Effector CD8-positive, alpha-beta T cell (primary cell): ENCODE data around the gene SLC26A9.
"Not testable (repeated sequence)": the region's sequence is repeated elsewhere in the genome, so short reads cannot be mapped to it uniquely, and the experiment has no call there.

Experiments used
- DNase-seq: peaks from one replicate; lab custom pipeline; 2025; lab: John Stamatoyannopoulos, UW

SLC26A9 gene

GRCh38 chr1:205924460-205924790, 18.8 kb downstream of the SLC26A9 start:
- DNase-seq, result no peak

GRCh38 chr1:205923651-205924459, 19.4 kb downstream of the SLC26A9 start:
- no peak for DNase-seq

- DNase-seq, result no peak
Measured at GRCh38 chr1:205922806-205923205, 20.4 kb downstream of the SLC26A9 start.

- no peak for DNase-seq
Measured at GRCh38 chr1:205922314-205922713, 20.9 kb downstream of the SLC26A9 start.

- no peak for DNase-seq
Measured at GRCh38 chr1:205921570-205921909, 21.7 kb downstream of the SLC26A9 start.

- DNase-seq, result no peak
Measured at GRCh38 chr1:205920861-205921569, 22.2 kb downstream of the SLC26A9 start.

- DNase-seq, result no peak
Measured at GRCh38 chr1:205920159-205920558, 23.1 kb downstream of the SLC26A9 start.

GRCh38 chr1:205918955-205919746, 24.1 kb downstream of the SLC26A9 start:
- DNase-seq, result peak; percentile 38

- DNase-seq, result no peak
Measured at GRCh38 chr1:205917466-205918238, 25.6 kb downstream of the SLC26A9 start.

GRCh38 chr1:205916541-205916940, 26.7 kb downstream of the SLC26A9 start:
- DNase-seq, result no peak

- DNase-seq, result no peak
Measured at GRCh38 chr1:205915354-205915990, 27.8 kb downstream of the SLC26A9 start.

GRCh38 chr1:205914730-205915129, 28.5 kb downstream of the SLC26A9 start:
- no peak for DNase-seq

- no peak for DNase-seq
Measured at GRCh38 chr1:205914155-205914507, 29.1 kb downstream of the SLC26A9 start.

- no peak for DNase-seq
Measured at GRCh38 chr1:205913451-205914154, 29.7 kb downstream of the SLC26A9 start.

GRCh38 chr1:205907794-205908193, 35.5 kb downstream of the SLC26A9 start:
- no peak for DNase-seq

GRCh38 chr1:205905095-205905494, 38.2 kb downstream of the SLC26A9 start:
- not testable (repeated sequence) for DNase-seq

GRCh38 chr1:205896351-205896750, 46.9 kb downstream of the SLC26A9 start:
- no peak for DNase-seq

GRCh38 chr1:205894119-205894518, 49.1 kb downstream of the SLC26A9 start:
- DNase-seq, result not testable (repeated sequence)

- DNase-seq, result not testable (repeated sequence)
Measured at GRCh38 chr1:205892175-205892574, 51.1 kb downstream of the SLC26A9 start.

- DNase-seq, result not testable (repeated sequence)
Measured at GRCh38 chr1:205891481-205891880, 51.8 kb downstream of the SLC26A9 start.

GRCh38 chr1:205890631-205891030, 52.6 kb downstream of the SLC26A9 start:
- DNase-seq, result not testable (repeated sequence)
